SK-N-SH treated with all-trans-retinoic acid at 6 μM for 48 hours (cell line): ENCODE data around the gene TCERG1L.

Source experiments
- ATAC-seq: fragments of 200-7000 bp; cut with Tn5 transposase; 3 replicates; pipeline ENCODE4 v1.9.1; 2020; ENCODE audit warnings: mild to moderate bottlenecking, moderate library complexity
- ARNTL ChIP-seq: fragments of 450-650 bp; formaldehyde crosslinking; IDR thresholded peaks from 2 replicates; pipeline ENCODE4 v1.5.0; 2020; ENCODE audit warnings: low read depth, mild to moderate bottlenecking, moderate library complexity, borderline replicate concordance
- CREB5 ChIP-seq: fragments of 250-450 bp; sonication (Bioruptor Pico); IDR thresholded peaks from 2 replicates; pipeline ENCODE4 v1.5.1; 2020; ENCODE audit warnings: low read depth, mild to moderate bottlenecking, moderate library complexity
- CSDC2 ChIP-seq: fragments of 250-450 bp; sonication (Bioruptor Pico); IDR thresholded peaks from 2 replicates; pipeline ENCODE4 v1.5.0; 2020; ENCODE audit warnings: mild to moderate bottlenecking, moderate library complexity
- CSRNP3 ChIP-seq: fragments of 250-450 bp; sonication (Bioruptor Pico); IDR thresholded peaks from 2 replicates; pipeline ENCODE4 v1.5.1; 2021; ENCODE audit warnings: mild to moderate bottlenecking, moderate library complexity
- ESRRG ChIP-seq: fragments of 250-450 bp; sonication (Bioruptor Pico); IDR thresholded peaks from 2 replicates; pipeline ENCODE4 v1.6.1; 2021; ENCODE audit warnings: mild to moderate bottlenecking
- GLIS3 ChIP-seq: fragments of 250-450 bp; sonication (Bioruptor Pico); IDR thresholded peaks from 2 replicates; pipeline ENCODE4 v1.5.0; 2020; ENCODE audit warnings: mild to moderate bottlenecking, moderate library complexity
- ISL1 ChIP-seq: fragments of 250-450 bp; sonication (Bioruptor Pico); IDR thresholded peaks from 2 replicates; pipeline ENCODE4 v2.1.2; 2022; ENCODE audit warnings: mild to moderate bottlenecking, moderate library complexity
- OSR1 ChIP-seq: fragments of 250-450 bp; sonication (Bioruptor Pico); IDR thresholded peaks from 2 replicates; pipeline ENCODE4 v1.8.0; 2022; ENCODE audit warnings: moderate library complexity, mild to moderate bottlenecking, inconsistent platforms
- PATZ1 ChIP-seq: fragments of 250-450 bp; sonication (Bioruptor Pico); IDR thresholded peaks from 2 replicates; pipeline ENCODE4 v1.8.0; 2020; ENCODE audit warnings: mild to moderate bottlenecking, moderate library complexity, borderline replicate concordance
- POU6F1 ChIP-seq: fragments of 250-450 bp; sonication (Bioruptor Pico); IDR thresholded peaks from 2 replicates; pipeline ENCODE4 v1.8.0; 2021; ENCODE audit warnings: low read depth, mild to moderate bottlenecking, moderate library complexity, borderline replicate concordance
- PPARA ChIP-seq: fragments of 250-450 bp; sonication (Bioruptor Pico); IDR thresholded peaks from 2 replicates; pipeline ENCODE4 v1.5.0; 2020; ENCODE audit warnings: mild to moderate bottlenecking, borderline replicate concordance
- RARB ChIP-seq: fragments of 250-450 bp; sonication (Bioruptor Pico); IDR thresholded peaks from 2 replicates; pipeline ENCODE4 v1.8.0; 2021; ENCODE audit warnings: mild to moderate bottlenecking, moderate library complexity
- SNAI2 ChIP-seq: fragments of 250-450 bp; sonication (Bioruptor Pico); IDR thresholded peaks from 2 replicates; pipeline ENCODE4 v1.5.0; 2020; ENCODE audit warnings: mild to moderate bottlenecking, moderate library complexity
- TCF4 ChIP-seq: fragments of 250-450 bp; sonication (Bioruptor Pico); IDR thresholded peaks from 2 replicates; pipeline ENCODE4 v1.8.0; 2021; ENCODE audit warnings: mild to moderate bottlenecking, moderate library complexity, borderline replicate concordance
- TOX ChIP-seq: fragments of 250-450 bp; sonication (Bioruptor Pico); IDR thresholded peaks from 2 replicates; pipeline ENCODE4 v1.8.0; 2021; ENCODE audit warnings: mild to moderate bottlenecking, moderate library complexity, borderline replicate concordance
- TSHZ2 ChIP-seq: fragments of 250-450 bp; sonication (Bioruptor Pico); IDR thresholded peaks from 2 replicates; pipeline ENCODE4 v1.5.0; 2020; ENCODE audit warnings: mild to moderate bottlenecking, moderate library complexity
- ZC3H10 ChIP-seq: fragments of 250-450 bp; sonication (Bioruptor Pico); IDR thresholded peaks from 2 replicates; pipeline ENCODE4 v1.5.1; 2021; ENCODE audit warnings: mild to moderate bottlenecking, moderate library complexity
- ZFP3 ChIP-seq: fragments of 250-450 bp; sonication (Bioruptor Pico); IDR thresholded peaks from 2 replicates; pipeline ENCODE4 v1.5.0; 2020; ENCODE audit warnings: mild to moderate bottlenecking, moderate library complexity
- ZFP30 ChIP-seq: fragments of 450-650 bp; formaldehyde crosslinking; IDR thresholded peaks from 2 replicates; pipeline ENCODE4 v1.5.0; 2022; ENCODE audit warnings: mild to moderate bottlenecking, moderate library complexity
- ZNF565 ChIP-seq: fragments of 450-650 bp; formaldehyde crosslinking; conservative IDR thresholded peaks from 2 replicates; pipeline ENCODE4 v1.5.0; 2020; ENCODE audit warnings: low read depth, mild to moderate bottlenecking, moderate library complexity
- ZNF70 ChIP-seq: fragments of 450-650 bp; formaldehyde crosslinking; IDR thresholded peaks from 2 replicates; pipeline ENCODE4 v1.5.0; 2020; ENCODE audit warnings: mild to moderate bottlenecking, moderate library complexity
- ZNF8 ChIP-seq: fragments of 450-650 bp; formaldehyde crosslinking; IDR thresholded peaks from 2 replicates; pipeline ENCODE4 v1.5.0; 2020; ENCODE audit warnings: mild to moderate bottlenecking, moderate library complexity

TCERG1L gene

GRCh38 chr10:131089861-131090260, 221.7 kb downstream of the TCERG1L start:
- no peak for TF ChIP-seq ZC3H10 (CRISPR knock-in tag)
- ATAC-seq = no peak

- ATAC-seq = no peak
- TF ChIP-seq CSRNP3 = no peak
- TF ChIP-seq ARNTL (CRISPR knock-in tag) = no peak
- TF ChIP-seq ZNF70 = no peak
- no peak for TF ChIP-seq CSDC2 (CRISPR knock-in tag)
- no peak for TF ChIP-seq OSR1 (CRISPR knock-in tag)
- TF ChIP-seq PPARA = no peak
- TF ChIP-seq ZC3H10 (CRISPR knock-in tag) = no peak
- TF ChIP-seq ISL1 (CRISPR knock-in tag) = no peak
- TF ChIP-seq GLIS3 = no peak
- no peak for TF ChIP-seq CREB5 (CRISPR knock-in tag)
- no peak for TF ChIP-seq ZFP30 (CRISPR knock-in tag)
- TF ChIP-seq POU6F1 (CRISPR knock-in tag) = no peak
- no peak for TF ChIP-seq RARB (CRISPR knock-in tag)
- TF ChIP-seq TOX (CRISPR knock-in tag) = no peak
- no peak for TF ChIP-seq SNAI2 (CRISPR knock-in tag)
- TF ChIP-seq PATZ1 = no peak
- TF ChIP-seq TSHZ2 (CRISPR knock-in tag) = no peak
- no peak for TF ChIP-seq ZNF8
- TF ChIP-seq ESRRG (CRISPR knock-in tag) = no peak
- TF ChIP-seq ZNF565 (CRISPR knock-in tag) = no peak
These were observed 222.4 kb downstream of the TCERG1L start for GRCh38 chr10:131089150-131089549.

- ATAC-seq = no peak
- TF ChIP-seq TOX (CRISPR knock-in tag) (no peak), TSHZ2 (CRISPR knock-in tag) (no peak), ZNF70 (no peak), ZFP3 (CRISPR knock-in tag) (no peak), TCF4 (no peak), CSRNP3 (no peak), CREB5 (CRISPR knock-in tag) (no peak), ESRRG (CRISPR knock-in tag) (no peak), ZNF8 (no peak), ARNTL (CRISPR knock-in tag) (no peak)
These were observed 222.9 kb downstream of the TCERG1L start for GRCh38 chr10:131088619-131089018.
